ENCODE measurements around the gene TACC3.

DNA sequence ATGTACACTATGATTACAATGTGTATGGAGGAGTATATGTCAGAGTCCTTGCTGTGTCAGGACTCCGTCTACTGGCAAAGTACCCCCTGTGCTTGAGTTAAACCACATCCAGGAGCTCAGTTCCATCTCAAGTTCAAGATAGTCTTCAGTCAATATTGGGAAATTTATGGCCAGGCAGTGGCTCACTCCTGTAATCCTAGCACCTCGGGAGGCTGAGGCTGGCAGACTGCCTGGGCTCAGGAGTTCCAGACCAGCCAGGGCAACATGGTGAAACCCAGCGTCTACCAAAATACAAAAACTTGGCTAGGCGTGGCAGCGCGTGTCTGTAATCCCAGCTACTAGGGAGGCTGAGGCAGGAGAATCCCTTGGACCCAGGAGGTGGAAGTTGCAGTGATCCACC lies 15.0 kb upstream of the TACC3 start:
- TF ChIP-seq, protein P1, sequence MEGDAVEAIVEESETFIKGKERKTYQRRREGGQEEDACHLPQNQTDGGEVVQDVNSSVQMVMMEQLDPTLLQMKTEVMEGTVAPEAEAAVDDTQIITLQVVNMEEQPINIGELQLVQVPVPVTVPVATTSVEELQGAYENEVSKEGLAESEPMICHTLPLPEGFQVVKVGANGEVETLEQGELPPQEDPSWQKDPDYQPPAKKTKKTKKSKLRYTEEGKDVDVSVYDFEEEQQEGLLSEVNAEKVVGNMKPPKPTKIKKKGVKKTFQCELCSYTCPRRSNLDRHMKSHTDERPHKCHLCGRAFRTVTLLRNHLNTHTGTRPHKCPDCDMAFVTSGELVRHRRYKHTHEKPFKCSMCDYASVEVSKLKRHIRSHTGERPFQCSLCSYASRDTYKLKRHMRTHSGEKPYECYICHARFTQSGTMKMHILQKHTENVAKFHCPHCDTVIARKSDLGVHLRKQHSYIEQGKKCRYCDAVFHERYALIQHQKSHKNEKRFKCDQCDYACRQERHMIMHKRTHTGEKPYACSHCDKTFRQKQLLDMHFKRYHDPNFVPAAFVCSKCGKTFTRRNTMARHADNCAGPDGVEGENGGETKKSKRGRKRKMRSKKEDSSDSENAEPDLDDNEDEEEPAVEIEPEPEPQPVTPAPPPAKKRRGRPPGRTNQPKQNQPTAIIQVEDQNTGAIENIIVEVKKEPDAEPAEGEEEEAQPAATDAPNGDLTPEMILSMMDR (IDR thresholded peaks at IDR 0.05; ENCODE audit: insufficient read depth, low read depth, low read length): no peak
- TF ChIP-seq EZH2 (IDR thresholded peaks at IDR 0.05; ENCODE audit: insufficient read depth, low read length): no peak

Data from astrocyte (in vitro differentiated cells and primary cell).